ENCODE results near the gene GPR34. TPM values are rescaled to one million over a fixed set of nuclear protein-coding genes. Genes with fewer than 3 reads are reported as not detected.

Gene GPR34
- total RNA-seq, 1 donor from 2014 or later = not detected

GRCh38 chrX:41703574-41704029 is 14.8 kb downstream of the GPR34 start:
- H3K4me3 Mint-ChIP-seq = no peak overlapping the region
- H3K36me3 Mint-ChIP-seq = no peaks in the 10 kb centered on the region
- H3K27ac Mint-ChIP-seq = no peak overlapping the region
- TF ChIP-seq CTCF (IDR thresholded peaks at IDR 0.05; ENCODE audit: unreplicated experiment) = no peak
- H3K9me3 Mint-ChIP-seq = peaks cover 30% of the 10 kb centered on the region
- no peaks in the 10 kb centered on the region for H3K4me1 Mint-ChIP-seq
- no peak for DNase-seq (ENCODE audit: low spot score in 2 of 2, unreplicated experiment in 2 of 2)
- H3K27me3 Mint-ChIP-seq (ENCODE audit: low read depth) = no peaks in the 10 kb centered on the region

- Mint-ChIP-seq H3K27ac (no peak overlapping the region), H3K9me3 (peaks cover 30% of the 10 kb centered on the region), H3K4me3 (no peak overlapping the region), H3K4me1 (no peaks in the 10 kb centered on the region), H3K36me3 (no peaks in the 10 kb centered on the region), H3K27me3 (ENCODE audit: low read depth) (no peaks in the 10 kb centered on the region)
- DNase-seq (ENCODE audit: low spot score in 2 of 2, unreplicated experiment in 2 of 2) = no peak
- no peak for TF ChIP-seq CTCF (IDR thresholded peaks at IDR 0.05; ENCODE audit: unreplicated experiment)
These were observed 16.3 kb downstream of the GPR34 start for GRCh38 chrX:41705042-41705441.

GRCh38 chrX:41705680-41706374 is 17.1 kb downstream of the GPR34 start:
- Mint-ChIP-seq H3K9me3 (peaks cover 33% of the 10 kb centered on the region), H3K4me1 (no peaks in the 10 kb centered on the region), H3K27me3 (ENCODE audit: low read depth) (no peaks in the 10 kb centered on the region), H3K36me3 (no peaks in the 10 kb centered on the region), H3K4me3 (no peak overlapping the region), H3K27ac (no peak overlapping the region)
- TF ChIP-seq CTCF (IDR thresholded peaks at IDR 0.05; ENCODE audit: unreplicated experiment) = no peak
- no peak for DNase-seq (ENCODE audit: low spot score in 2 of 2, unreplicated experiment in 2 of 2)

GRCh38 chrX:41707218-41707617 is 18.4 kb downstream of the GPR34 start:
- no peak for DNase-seq (ENCODE audit: low spot score in 2 of 2, unreplicated experiment in 2 of 2)
- H3K27ac Mint-ChIP-seq = no peak overlapping the region
- H3K4me1 Mint-ChIP-seq = no peaks in the 10 kb centered on the region
- no peak for TF ChIP-seq CTCF (IDR thresholded peaks at IDR 0.05; ENCODE audit: unreplicated experiment)
- no peaks in the 10 kb centered on the region for H3K27me3 Mint-ChIP-seq (ENCODE audit: low read depth)
- H3K4me3 Mint-ChIP-seq = no peak overlapping the region
- peaks cover 33% of the 10 kb centered on the region for H3K9me3 Mint-ChIP-seq
- H3K36me3 Mint-ChIP-seq = no peaks in the 10 kb centered on the region

GRCh38 chrX:41708486-41708885 is 19.7 kb downstream of the GPR34 start:
- Mint-ChIP-seq H3K4me1 (no peaks in the 10 kb centered on the region), H3K4me3 (no peak overlapping the region), H3K36me3 (no peaks in the 10 kb centered on the region), H3K9me3 (peaks cover 32% of the 10 kb centered on the region), H3K27me3 (ENCODE audit: low read depth) (no peaks in the 10 kb centered on the region), H3K27ac (no peak overlapping the region)
- TF ChIP-seq CTCF (IDR thresholded peaks at IDR 0.05; ENCODE audit: unreplicated experiment) = no peak
- DNase-seq (ENCODE audit: low spot score in 2 of 2, unreplicated experiment in 2 of 2) = no peak
